Esophagus mucosa (tissue), 1 donor: ENCODE results near the gene MINDY4. TPM values are rescaled to one million over a fixed set of nuclear protein-coding genes. Genes with fewer than 3 reads are reported as not detected.

Experiments
- ATAC-seq: fragments of 200-7000 bp; cut with Tn5 transposase; one replicate; pipeline ENCODE4 v1.9.1; 2020
- total RNA-seq: library from RNA; stranded (reverse); gene quantifications from one replicate; pipeline ENCODE4 v1.2.4, GENCODE V29; 2023
- donor health status: DM: yes; HTN: yes; CAD: no.

Gene MINDY4
- total RNA-seq, 1 donor from 2014 or later = 2.4 TPM

GRCh38 chr7:30933124-30933974 is 162.1 kb downstream of the MINDY4 start:
- no peak for ATAC-seq

GRCh38 chr7:30934225-30934624 is 163.0 kb downstream of the MINDY4 start:
- no peak for ATAC-seq

GRCh38 chr7:30934732-30935568 is 163.7 kb downstream of the MINDY4 start:
- no peak for ATAC-seq

GRCh38 chr7:30935569-30935877 is 164.3 kb downstream of the MINDY4 start:
- ATAC-seq = no peak

GRCh38 chr7:30936650-30937245 is 165.5 kb downstream of the MINDY4 start:
- ATAC-seq = no peak

- ATAC-seq = no peak
Measured at GRCh38 chr7:30937416-30937815, 166.2 kb downstream of the MINDY4 start.

- ATAC-seq = peak; percentile 77
Measured at GRCh38 chr7:30938435-30939316, 167.5 kb downstream of the MINDY4 start.

- ATAC-seq = no peak
Measured at GRCh38 chr7:30941582-30942323, 170.5 kb downstream of the MINDY4 start.

Other genes starting within 250 kb of the MINDY4 start
- gene GARS1, start 176.5 kb upstream of the MINDY4 start, total RNA-seq = 176 TPM
- not detected for gene CRHR2, start 89.0 kb upstream of the MINDY4 start, total RNA-seq
- gene INMT, start 19.3 kb upstream of the MINDY4 start, total RNA-seq = 1.5 TPM
- 42.3 TPM for gene AQP1, start 140.4 kb downstream of the MINDY4 start, total RNA-seq
- gene GHRHR, start 192.5 kb downstream of the MINDY4 start, total RNA-seq = not detected